ENCODE data around the gene TXNRD3. TPM values are rescaled to one million over a fixed set of nuclear protein-coding genes. Genes with fewer than 3 reads are reported as not detected.

Gene TXNRD3
- total and polyA plus RNA-seq, 2 experiments from 2014 or later = 15.7 to 16.2 TPM

DNA sequence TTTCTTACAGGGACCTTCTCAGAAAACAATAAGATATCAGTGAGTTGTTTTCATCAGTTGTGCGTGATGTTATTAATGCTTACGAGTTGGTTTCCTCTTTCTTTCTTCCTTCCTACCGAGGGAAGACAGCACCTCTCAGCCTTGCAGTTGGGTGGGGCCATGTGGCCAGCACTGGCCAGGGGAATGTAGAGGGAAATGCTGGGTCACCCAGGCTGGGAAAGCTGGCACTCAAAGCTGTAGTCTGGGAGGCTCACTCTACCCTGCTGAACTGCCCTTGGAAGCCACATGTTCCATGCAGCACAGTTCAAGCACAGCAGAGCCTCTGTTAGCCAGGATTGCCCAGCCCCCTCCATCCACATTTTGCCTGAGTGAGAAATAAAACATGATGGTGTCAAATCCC is 39.0 kb upstream of the TXNRD3 start:
- H3K27me3 ChIP-seq (replicated peaks; ENCODE audit: insufficient read depth) = peaks cover 34% of the 10 kb centered on the region
- TF ChIP-seq EZH2 (IDR thresholded peaks at IDR 0.05; ENCODE audit: insufficient read depth, poor library complexity, severe bottlenecking) (no peak), EZH2phosphoT487 (IDR thresholded peaks at IDR 0.05; ENCODE audit: insufficient read depth, low read depth) (no peak)
- no peak overlapping the region for H3K4me2 ChIP-seq (ENCODE audit: unreplicated experiment)
- no peak overlapping the region for H3K4me3 ChIP-seq
- H3F3A ChIP-seq (ENCODE audit: insufficient read depth) = no peaks in the 10 kb centered on the region
- no peaks in the 10 kb centered on the region for H3K9me2 ChIP-seq (ENCODE audit: insufficient read depth)
- WGBS, 2 experiments (ENCODE audit: low coverage in 1 of 2, low lambda C conversion rate in 2 of 2, missing lambda C conversion rate in 2 of 2) = 21 to 33% methylated on average over 3 of the region's 3 CpGs
- no peaks in the 10 kb centered on the region for H3K4me1 ChIP-seq (ENCODE audit: insufficient read depth)
- H3K9ac ChIP-seq = no peak overlapping the region
- H2AFZ ChIP-seq = no peak overlapping the region
- no peak for DNase-seq
- in situ Hi-C loops (cut with MboI) = no loop called here
- H3K9me3 ChIP-seq (ENCODE audit: low read depth) = no peaks in the 10 kb centered on the region
- no peaks in the 10 kb centered on the region for H3K36me3 ChIP-seq (ENCODE audit: low read depth)
- no peaks in the 10 kb centered on the region for H3K79me2 ChIP-seq (ENCODE audit: insufficient read depth)
- no peak overlapping the region for H3K27ac ChIP-seq
- no peaks in the 10 kb centered on the region for H4K20me1 ChIP-seq (ENCODE audit: insufficient read depth)

DNA sequence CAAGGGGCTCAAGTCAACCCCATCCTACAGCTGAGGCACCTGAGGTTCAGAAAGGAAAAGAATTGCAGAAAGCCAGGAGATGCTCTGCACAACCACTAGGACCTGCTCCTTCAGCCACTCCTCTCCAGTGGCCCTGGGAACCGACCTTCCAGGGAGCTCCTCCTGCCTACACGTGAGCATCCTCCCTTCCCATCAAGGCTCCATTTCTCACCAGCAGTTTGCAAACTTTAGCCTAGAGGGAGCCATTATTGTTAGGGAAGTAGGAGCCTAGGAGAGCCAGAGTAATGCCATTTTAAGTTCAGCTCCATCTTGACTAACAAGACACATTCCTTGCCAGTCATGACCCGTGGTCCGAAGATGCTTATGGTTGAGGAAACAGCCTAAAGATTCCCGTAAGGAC is 37.9 kb upstream of the TXNRD3 start:
- H3K27me3 ChIP-seq (replicated peaks; ENCODE audit: insufficient read depth) = peaks cover 44% of the 10 kb centered on the region
- in situ Hi-C loops (cut with MboI) = no loop called here

DNA sequence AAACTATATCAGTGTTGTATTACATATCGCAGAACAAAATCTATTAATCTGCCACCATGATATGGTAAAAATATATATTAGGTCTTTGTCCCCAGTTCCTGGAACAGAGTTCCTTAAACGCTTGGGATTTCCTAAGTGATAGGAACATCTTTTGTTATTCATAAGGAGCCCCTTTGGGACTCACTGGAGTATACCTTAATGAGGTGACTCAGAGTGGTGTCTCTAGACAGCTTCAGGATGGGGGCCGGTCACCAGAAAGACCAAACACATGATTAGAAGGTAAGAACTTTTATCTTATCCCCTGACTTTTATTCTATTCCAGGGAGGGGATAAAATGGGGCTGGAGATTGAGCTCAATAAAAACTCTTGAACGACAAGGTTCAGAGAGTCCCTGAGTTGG is 36.8 kb upstream of the TXNRD3 start:
- no peaks in the 10 kb centered on the region for H3K79me2 ChIP-seq (ENCODE audit: insufficient read depth)
- in situ Hi-C loops (cut with MboI) = no loop called here
- H3K4me1 ChIP-seq (ENCODE audit: insufficient read depth) = no peaks in the 10 kb centered on the region
- H3K9ac ChIP-seq = no peak overlapping the region
- H3K36me3 ChIP-seq (ENCODE audit: low read depth) = no peaks in the 10 kb centered on the region
- no peak overlapping the region for H2AFZ ChIP-seq
- no peak overlapping the region for H3K4me3 ChIP-seq
- 65 to 67% methylated on average over 4 of the region's 4 CpGs for WGBS, 2 experiments (ENCODE audit: low coverage in 1 of 2, low lambda C conversion rate in 2 of 2, missing lambda C conversion rate in 2 of 2)
- TF ChIP-seq EZH2 (IDR thresholded peaks at IDR 0.05; ENCODE audit: insufficient read depth, poor library complexity, severe bottlenecking) = no peak
- TF ChIP-seq EZH2phosphoT487 (IDR thresholded peaks at IDR 0.05; ENCODE audit: insufficient read depth, low read depth) = no peak
- no peak overlapping the region for H3K4me2 ChIP-seq (ENCODE audit: unreplicated experiment)
- H3F3A ChIP-seq (ENCODE audit: insufficient read depth) = no peaks in the 10 kb centered on the region
- no peaks in the 10 kb centered on the region for H3K9me2 ChIP-seq (ENCODE audit: insufficient read depth)
- no peak for DNase-seq
- peaks cover 45% of the 10 kb centered on the region for H3K27me3 ChIP-seq (replicated peaks; ENCODE audit: insufficient read depth)
- no peaks in the 10 kb centered on the region for H4K20me1 ChIP-seq (ENCODE audit: insufficient read depth)
- H3K27ac ChIP-seq = no peak overlapping the region
- H3K9me3 ChIP-seq (ENCODE audit: low read depth) = no peaks in the 10 kb centered on the region

More for the DNA sequence above, 37.9 kb upstream of the TXNRD3 start:
- no peaks in the 10 kb centered on the region for H3K9me3 ChIP-seq (ENCODE audit: low read depth)
- no peaks in the 10 kb centered on the region for H3K9me2 ChIP-seq (ENCODE audit: insufficient read depth)
- 33% methylated on average over 5 of the region's 5 CpGs for WGBS, 2 experiments (ENCODE audit: low coverage in 1 of 2, low lambda C conversion rate in 2 of 2, missing lambda C conversion rate in 2 of 2)
- no peak overlapping the region for H3K9ac ChIP-seq
- H3K4me1 ChIP-seq (ENCODE audit: insufficient read depth) = no peaks in the 10 kb centered on the region
- H4K20me1 ChIP-seq (ENCODE audit: insufficient read depth) = no peaks in the 10 kb centered on the region
- no peaks in the 10 kb centered on the region for H3K79me2 ChIP-seq (ENCODE audit: insufficient read depth)
- no peaks in the 10 kb centered on the region for H3F3A ChIP-seq (ENCODE audit: insufficient read depth)
- H3K36me3 ChIP-seq (ENCODE audit: low read depth) = no peaks in the 10 kb centered on the region
- DNase-seq = no peak
- no peak overlapping the region for H3K4me2 ChIP-seq (ENCODE audit: unreplicated experiment)
- no peak overlapping the region for H3K27ac ChIP-seq
- TF ChIP-seq EZH2 (IDR thresholded peaks at IDR 0.05; ENCODE audit: insufficient read depth, poor library complexity, severe bottlenecking) (no peak), EZH2phosphoT487 (IDR thresholded peaks at IDR 0.05; ENCODE audit: insufficient read depth, low read depth) (no peak)
- no peak overlapping the region for H2AFZ ChIP-seq
- H3K4me3 ChIP-seq = no peak overlapping the region

DNA sequence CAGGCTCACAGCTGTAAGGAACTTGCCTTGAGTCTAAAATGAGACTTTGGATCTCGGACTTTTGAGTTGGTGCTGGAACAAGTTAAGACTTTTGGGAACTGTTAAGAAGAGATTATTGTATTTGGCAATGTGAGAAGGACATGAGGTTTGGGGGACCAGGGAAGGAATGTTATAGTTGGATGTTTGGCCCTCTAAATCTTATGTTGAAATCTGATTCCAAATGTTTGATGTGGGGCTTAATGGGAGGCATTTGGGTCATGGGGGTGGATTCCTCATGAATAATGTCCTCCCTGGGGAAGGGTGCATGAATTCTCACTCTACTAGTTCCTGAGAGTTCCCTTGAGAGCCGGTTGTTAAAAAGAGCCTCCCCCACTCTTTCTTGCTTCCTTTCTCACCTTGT is 30.6 kb upstream of the TXNRD3 start:
- peaks cover 7% of the 10 kb centered on the region; the same call in 1 of the 2 replicates for H3F3A ChIP-seq (ENCODE audit: insufficient read depth)
- TF ChIP-seq EZH2phosphoT487 (IDR thresholded peaks at IDR 0.05; ENCODE audit: insufficient read depth, low read depth) (no peak), EZH2 (IDR thresholded peaks at IDR 0.05; ENCODE audit: insufficient read depth, poor library complexity, severe bottlenecking) (no peak)
- WGBS, 2 experiments (ENCODE audit: low coverage in 1 of 2, low lambda C conversion rate in 2 of 2, missing lambda C conversion rate in 2 of 2) = 49 to 51% methylated on average over 2 of the region's 2 CpGs
- H3K4me3 ChIP-seq = no peak overlapping the region
- H4K20me1 ChIP-seq (ENCODE audit: insufficient read depth) = no peaks in the 10 kb centered on the region
- no peaks in the 10 kb centered on the region for H3K9me2 ChIP-seq (ENCODE audit: insufficient read depth)
- H3K27me3 ChIP-seq (replicated peaks; ENCODE audit: insufficient read depth) = peaks cover 11% of the 10 kb centered on the region
- in situ Hi-C loops (cut with MboI) = no loop called here
- no peak overlapping the region for H3K9ac ChIP-seq
- no peaks in the 10 kb centered on the region for H3K9me3 ChIP-seq (ENCODE audit: low read depth)
- H3K79me2 ChIP-seq (ENCODE audit: insufficient read depth) = no peaks in the 10 kb centered on the region
- no peak overlapping the region for H3K4me2 ChIP-seq (ENCODE audit: unreplicated experiment)
- H3K27ac ChIP-seq = no peak overlapping the region
- no peaks in the 10 kb centered on the region for H3K36me3 ChIP-seq (ENCODE audit: low read depth)
- DNase-seq = no peak
- H3K4me1 ChIP-seq (ENCODE audit: insufficient read depth) = no peaks in the 10 kb centered on the region
- no peak overlapping the region for H2AFZ ChIP-seq

DNA sequence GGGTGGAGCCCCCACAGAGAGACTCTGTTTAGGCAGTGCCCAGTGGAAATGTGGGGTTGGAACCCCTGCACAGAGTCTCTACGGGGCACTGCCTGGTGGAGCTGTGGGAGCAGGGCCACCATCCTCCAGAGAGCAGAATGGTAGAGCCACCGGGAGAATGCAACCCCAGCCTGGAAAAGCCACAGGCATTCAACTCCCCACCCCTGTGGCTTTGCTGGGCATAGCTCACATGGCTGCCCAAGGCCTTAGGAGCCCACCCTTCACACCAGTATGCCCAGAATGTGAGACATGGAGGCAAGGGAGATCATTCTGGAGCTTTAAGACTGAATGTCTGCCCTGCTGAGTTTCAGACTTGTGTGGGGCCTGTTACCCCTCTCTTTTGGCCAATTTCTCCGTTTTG is 30.1 kb upstream of the TXNRD3 start:
- no peak overlapping the region for H3K27ac ChIP-seq
- H3K4me1 ChIP-seq (ENCODE audit: insufficient read depth) = no peaks in the 10 kb centered on the region
- no peak overlapping the region for H2AFZ ChIP-seq

More for the DNA sequence above, 30.1 kb upstream of the TXNRD3 start:
- Histone ChIP-seq H3F3A (ENCODE audit: insufficient read depth) (peaks cover 12% of the 10 kb centered on the region; the same call in 1 of the 2 replicates), H3K4me2 (ENCODE audit: unreplicated experiment) (no peak overlapping the region), H3K79me2 (ENCODE audit: insufficient read depth) (no peaks in the 10 kb centered on the region), H3K4me3 (no peak overlapping the region), H3K27me3 (replicated peaks; ENCODE audit: insufficient read depth) (peaks cover 11% of the 10 kb centered on the region), H3K9ac (no peak overlapping the region), H3K36me3 (ENCODE audit: low read depth) (no peaks in the 10 kb centered on the region), H3K9me2 (ENCODE audit: insufficient read depth) (no peaks in the 10 kb centered on the region), H3K9me3 (ENCODE audit: low read depth) (no peaks in the 10 kb centered on the region), H4K20me1 (ENCODE audit: insufficient read depth) (no peaks in the 10 kb centered on the region)
- in situ Hi-C loops (cut with MboI) = no loop called here
- 56 to 70% methylated on average over 3 of the region's 3 CpGs for WGBS, 2 experiments (ENCODE audit: low coverage in 1 of 2, low lambda C conversion rate in 2 of 2, missing lambda C conversion rate in 2 of 2)
- DNase-seq = peak; percentile 26
- no peak for TF ChIP-seq EZH2phosphoT487 (IDR thresholded peaks at IDR 0.05; ENCODE audit: insufficient read depth, low read depth)
